Activated T-cell treated with anti-CD3 and anti-CD28 coated beads for 4 hours (primary cell): ENCODE measurements around the gene MZT2B.
A peak's percentile ranks its signal among the peaks of the same experiment; 100 is the strongest.
"Not testable (repeated sequence)": the region's sequence is repeated elsewhere in the genome, so short reads cannot be mapped to it uniquely, and the experiment has no call there.

Experiments used
- DNase-seq: peaks from one replicate; pipeline ENCODE4 v3.0.0-alpha.2; 2020

Gene MZT2B

DNA sequence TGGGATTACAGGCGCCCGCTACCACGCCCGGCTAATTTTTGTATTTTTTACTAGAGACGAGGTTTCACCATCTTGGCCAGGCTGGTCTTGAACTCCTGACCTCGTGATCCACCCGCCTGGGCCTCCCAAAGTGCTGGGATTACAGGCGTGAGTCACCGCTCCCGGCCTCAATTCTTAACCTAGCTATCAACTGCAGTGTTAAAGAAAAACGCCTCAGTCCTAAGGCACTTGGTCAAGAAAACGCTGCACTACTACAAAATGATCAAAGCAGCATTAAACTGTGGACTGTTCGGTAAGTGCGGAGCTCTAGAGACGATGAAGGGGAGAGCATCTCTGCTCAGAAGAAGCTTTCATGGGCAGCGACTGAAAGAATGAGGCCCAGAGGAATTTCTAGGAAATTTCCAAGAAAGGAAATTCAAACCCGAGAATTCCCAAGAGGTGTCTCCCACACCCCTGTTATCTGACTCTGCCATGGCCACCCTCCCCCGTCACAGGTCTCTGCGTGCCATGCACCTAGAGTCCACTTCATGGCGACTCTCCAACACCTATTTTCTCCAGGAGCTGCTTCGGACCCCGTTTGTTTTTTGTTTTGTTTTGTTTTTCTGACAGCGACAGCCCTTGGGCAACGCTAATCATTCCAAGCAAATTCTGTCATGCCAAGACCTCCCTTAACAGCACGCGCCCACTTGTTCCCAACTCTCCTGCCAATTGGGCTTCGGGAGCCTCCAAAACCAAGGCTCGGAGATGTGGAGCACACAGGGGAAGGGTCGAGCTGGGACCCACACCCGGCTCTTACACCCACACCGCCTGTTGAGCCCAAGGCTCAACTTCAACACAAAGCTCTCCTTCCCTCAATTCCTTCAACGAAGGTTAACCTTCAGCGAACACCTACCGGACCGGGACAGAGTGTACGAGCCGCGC is 1.4 kb upstream of the MZT2B start:
- not testable (repeated sequence) for DNase-seq

DNA sequence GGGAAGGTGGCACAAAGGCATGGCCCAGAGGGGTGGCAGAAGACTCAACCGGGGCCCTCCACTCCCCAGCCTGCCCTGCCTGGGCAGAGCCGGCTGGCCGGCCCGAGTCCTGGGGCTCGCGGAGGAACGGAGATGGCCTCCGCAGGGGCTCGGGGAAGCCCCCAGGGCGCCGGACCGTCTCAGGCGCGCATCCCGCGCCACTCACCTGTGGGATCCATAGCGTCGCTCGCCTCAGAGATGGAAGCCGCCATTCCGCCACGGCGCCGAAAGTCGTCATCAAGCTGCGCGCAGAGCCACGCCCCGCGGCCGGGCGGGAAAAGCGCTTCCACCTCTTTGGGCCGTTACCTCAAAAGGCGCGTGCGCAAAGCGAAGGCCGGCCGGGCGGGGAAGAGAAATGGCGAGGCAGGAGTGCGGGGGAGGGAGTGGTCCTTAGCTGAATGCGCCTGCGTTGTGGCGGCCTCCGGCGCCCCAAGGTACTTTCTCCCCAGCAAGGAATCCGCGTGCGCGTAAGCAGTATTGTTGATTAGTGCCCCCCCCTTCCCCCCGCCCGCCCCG is 660 bp upstream of the MZT2B start, which contains the start of gene SMPD4:
SMPD4 (minus strand) TSS at position 278 of the 555 bp plus-strand sequence. CDS start 5,010 bp downstream, outside the sequence.
- DNase-seq: peak; percentile 96

DNA sequence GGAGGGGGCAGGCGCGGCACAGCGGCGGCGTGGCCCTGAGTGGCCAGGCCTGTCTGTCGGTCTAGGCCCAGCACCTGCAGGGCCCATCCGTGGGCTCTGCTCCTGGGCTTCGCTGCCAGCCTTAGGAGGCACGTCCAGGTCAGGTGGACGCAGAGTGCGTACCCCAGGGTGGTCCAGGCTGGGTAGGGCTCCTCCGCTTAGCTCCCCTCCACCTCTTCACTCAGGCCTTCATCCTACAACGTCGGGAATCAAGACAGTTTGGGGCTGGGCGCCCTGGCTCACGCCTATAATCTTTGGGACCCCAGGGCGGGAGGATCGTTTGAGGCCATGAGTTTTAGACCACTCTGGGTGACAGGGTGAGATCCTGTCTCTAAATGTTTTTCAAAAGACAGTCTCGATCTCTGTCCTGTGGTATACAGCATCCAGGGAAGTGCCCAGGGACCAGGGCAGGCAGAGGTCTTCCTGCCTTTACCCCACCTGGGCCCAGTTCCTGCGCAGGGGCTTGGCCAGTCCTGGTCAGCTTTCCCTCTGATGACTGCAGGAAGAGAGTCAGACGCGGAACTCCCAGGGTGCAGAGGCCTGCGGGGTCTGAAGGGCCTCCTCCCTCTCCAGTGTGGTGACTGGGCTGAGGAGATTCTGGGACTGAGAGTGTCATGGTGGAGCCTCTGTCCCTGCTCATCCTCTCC is 907 bp downstream of the MZT2B start:
- not testable (repeated sequence) for DNase-seq

DNA sequence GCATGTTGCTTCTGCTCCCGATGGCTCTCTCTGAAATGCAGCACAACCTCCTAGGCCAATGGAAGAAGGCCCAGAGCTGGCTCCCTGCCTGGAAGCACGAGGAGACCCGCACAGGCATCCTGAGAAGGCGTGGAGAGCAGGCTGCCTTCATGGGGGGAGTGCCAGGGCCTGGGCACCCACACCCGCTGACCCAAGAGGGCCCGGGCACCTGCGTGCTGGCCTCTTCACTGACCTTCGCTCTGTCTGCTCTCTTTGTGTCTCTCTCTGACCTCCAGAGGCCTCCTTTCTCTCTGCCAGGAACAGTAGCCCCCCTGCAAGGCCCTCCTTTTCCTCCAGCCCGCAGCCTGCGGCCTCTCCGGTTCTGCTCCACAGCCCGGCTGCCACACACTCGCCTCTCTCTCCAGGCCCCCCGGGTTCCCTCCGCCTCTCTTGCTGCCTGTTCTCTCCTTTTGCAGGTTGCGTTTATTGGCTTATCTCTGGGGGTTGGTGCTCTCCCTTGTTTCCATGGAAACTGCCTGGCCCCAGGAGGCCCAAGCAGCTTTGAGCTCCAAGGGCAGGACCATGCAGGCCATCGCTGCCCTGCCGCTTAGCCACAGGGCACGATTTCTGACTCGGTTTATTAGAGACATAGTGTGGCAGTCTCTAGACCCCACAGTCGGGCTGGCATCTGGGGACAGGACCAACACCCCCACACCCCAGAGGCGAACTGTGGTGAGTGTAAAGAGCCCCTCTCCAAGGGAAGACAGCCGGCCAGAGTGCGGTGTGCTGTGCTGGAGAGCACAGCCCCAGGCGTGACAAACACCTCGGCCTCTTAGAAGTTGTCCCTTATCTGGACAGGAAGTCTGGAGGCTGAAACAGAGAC is 1.7 kb downstream of the MZT2B start:
- DNase-seq: no peak

DNA sequence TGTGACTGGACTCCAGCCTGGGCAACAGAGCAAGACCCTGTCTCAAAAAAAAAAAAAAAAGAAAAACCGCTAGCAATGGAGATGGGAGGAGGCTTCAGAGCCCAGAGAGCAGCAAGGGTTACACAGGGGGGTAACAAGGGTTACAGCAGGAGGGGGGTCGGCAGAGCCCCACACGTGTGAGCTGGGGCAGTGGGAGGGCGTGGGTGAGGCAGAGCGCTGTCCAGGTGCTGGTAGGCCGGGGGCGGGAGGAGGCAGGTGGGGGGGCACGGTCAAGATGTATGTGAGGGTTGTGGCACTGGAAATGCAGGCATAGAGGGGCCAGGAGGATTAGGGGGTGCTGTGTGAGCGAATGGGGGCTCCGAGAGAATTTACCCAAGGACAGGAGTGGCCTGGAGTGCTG is 3.4 kb downstream of the MZT2B start:
- no peak for DNase-seq

DNA sequence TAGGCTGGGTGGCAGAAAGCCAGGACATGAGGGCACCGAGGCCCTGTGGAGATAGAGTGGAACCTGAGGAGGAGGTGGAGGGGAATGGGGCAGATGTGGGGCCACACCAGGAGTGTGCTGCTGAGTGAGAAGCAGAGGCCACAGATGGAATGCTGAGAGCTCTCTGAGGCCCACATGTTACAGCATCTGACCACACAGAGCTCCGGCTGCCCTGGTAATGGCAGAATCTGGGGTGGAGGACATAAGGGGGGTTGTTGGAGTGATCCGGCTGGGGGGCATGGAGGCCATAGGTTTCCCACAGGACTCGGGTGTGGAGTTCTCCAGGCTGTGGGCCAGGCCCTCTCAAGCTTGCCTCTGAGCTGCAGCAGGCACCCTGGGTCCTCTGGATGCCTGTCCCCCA is 3.8 kb downstream of the MZT2B start:
- DNase-seq: no peak

DNA sequence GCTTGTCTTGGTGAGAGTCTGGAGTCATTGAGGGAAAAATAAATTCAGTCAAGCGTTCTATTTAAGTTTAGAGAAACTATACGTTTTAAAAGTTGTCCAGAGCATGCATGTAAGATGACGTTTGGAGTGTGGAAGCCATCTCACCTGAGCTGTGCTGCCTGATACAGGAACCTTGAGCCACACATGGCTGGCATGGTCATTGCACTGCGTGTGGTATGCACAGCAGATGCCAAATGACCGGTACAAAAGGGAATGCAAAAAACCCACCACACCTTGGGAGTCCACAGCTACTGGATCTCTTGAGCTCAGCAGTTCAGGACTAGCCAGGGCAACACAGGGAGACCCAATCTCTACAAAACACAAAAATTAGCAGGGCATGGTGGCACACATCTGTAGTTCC is 4.3 kb downstream of the MZT2B start:
- no peak for DNase-seq

DNA sequence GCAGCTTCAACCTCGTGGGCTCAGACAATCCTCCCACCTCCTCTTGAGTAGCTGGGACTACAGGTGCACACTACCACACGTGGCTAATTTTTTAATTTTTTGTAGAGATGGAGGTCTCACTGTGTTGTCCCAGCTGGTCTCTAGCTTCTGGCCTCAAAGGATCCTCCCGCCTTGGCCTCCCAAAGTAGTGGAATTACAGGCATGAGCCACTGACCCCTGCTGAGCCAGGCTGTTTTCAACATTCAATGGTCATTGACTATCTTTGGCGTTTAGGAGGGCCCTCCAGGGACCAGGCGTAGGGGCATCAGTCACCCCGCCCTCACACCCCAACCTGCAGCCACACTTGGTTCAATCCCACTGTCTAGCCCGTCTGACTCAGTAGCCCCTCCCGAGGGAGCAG is 5.2 kb downstream of the MZT2B start:
- no peak for DNase-seq

DNA sequence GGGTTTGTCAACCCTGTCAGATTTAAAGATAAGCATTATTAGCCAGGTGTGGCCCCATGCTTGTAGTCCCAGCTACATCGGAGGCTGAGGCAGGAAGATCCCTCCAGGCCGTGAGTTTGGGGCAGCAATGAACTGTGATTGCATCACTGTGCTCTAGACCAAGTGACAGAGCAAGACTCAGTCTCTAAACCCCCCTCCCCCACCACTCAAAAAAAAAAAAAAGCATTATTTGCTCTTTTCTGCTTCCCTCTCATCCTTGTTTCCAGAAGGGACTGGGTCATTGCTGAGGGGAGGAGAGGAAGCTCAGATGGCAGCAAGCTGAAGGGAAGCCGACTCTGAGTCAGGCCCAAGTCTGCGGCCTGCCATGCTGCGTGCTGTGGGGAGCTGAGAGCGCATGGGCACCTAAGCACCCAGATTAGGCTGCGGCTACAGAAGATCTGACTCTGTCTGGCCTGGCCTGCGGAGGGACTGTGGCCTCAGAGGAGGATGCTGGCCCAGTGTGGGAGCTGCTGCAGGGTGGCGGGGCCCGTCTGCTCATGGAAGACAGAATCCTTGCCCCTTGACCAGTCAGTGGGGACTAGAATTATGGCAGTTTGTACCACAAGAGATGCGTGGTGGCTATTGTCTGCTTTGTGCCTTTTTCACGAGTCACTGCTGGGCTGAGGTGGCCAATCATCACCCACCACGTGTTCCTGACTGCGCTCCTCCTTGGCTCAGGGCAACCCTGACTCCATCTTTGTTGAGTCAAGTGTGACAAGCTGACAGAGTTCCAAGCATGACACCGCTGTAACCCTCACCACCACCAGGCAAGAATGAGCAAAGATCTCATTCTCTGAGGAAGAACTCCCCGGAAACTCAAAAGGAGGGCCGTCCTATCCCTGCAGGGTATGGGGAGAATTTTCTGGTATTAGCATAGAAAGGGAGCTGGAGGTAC is 6.1 kb downstream of the MZT2B start:
- DNase-seq: not testable (repeated sequence)

DNA sequence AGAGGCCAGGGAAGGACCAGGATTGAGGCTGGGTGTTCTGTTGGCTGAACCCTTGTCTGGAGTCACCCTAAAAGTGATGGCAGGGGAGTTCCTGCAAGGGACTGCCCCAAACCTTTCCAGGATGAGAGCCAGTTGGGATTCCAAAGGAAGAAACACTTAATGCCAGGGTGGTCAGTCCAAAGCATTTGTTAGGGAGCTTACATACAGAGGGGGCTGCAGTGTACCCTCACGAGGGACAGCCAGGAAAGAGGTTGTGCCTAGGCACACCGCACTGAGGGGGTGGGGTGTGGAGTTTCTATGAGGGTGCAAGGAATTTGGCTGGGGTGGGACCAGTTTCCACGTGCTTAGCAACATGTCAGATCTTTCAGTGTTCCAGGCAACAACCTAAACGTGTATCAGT is 6.9 kb downstream of the MZT2B start:
- DNase-seq: not testable (repeated sequence)

DNA sequence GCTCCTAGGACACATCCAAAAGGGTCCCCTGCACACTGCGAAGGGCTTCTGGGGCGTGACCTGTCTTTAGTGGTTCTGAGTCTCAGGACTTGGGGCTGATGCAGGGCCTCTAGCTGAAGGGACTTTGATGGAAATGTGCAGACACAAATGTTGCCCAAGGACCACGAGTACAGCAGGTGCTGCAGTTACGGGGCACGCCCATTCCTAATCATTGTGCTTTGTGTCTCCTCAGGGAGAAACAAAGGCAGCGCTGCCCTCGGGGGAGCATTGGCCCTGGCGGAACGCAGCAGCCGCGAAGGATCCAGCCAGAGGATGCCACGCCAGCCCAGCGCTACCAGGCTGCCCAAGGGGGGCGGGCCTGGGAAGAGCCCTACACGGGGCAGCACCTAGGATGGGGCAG is 8.2 kb downstream of the MZT2B start:
- no peak for DNase-seq

DNA sequence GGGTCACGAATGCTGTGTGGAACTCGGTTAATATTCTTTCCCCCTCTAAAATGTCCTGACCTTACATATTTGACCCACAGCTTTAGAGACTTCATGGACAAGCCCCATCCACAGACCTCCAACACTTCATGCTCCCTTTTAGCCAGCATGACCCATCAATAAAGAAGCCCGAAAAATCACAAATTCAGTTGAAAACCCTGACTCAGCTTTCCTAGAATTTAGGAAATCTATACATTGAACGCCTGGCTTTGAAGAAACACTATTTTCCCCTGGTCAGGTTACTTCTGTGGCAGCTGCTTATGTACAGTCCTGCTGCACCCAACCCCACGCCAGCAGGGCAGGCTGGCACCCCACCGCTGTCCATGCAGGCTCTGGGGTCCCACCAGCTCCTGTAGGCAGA is 9.3 kb downstream of the MZT2B start:
- DNase-seq: not testable (repeated sequence)

DNA sequence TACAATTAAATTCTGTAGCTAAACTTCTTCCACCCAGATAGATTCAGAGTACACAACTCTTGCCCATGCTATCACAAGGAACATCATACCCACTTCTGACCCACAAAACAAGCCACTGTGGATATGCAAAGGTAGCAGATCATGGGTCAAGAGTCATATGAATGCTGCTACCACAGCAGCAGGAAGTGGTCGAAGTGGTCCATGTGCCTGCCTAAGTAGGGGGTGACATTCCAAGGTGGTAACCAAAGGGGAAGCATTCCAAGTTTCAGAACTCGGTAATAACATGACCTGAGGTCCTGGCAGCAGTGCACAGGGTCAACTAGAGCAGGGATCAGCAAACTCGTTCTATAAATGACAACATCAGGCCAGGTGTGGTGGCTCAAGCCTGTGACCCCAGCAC is 10.4 kb downstream of the MZT2B start:
- not testable (repeated sequence) for DNase-seq

DNA sequence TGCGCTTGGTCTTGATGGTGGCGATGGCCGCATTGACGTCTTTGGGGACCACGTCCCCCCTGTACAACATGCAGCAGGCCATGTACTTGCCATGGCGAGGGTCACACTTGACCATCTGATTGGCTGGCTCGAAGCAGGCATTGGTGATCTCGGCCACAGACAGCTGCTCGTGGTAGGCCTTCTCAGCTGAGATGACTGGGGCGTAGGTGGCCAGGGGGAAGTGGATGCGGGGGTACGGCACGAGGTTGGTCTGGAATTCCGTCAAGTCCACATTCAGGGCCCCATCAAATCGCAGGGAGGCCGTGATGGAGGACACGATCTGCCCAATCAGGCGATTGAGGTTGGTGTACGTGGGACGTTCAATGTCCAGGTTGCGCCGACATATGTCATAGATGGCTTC is 11.8 kb downstream of the MZT2B start:
- not testable (repeated sequence) for DNase-seq

DNA sequence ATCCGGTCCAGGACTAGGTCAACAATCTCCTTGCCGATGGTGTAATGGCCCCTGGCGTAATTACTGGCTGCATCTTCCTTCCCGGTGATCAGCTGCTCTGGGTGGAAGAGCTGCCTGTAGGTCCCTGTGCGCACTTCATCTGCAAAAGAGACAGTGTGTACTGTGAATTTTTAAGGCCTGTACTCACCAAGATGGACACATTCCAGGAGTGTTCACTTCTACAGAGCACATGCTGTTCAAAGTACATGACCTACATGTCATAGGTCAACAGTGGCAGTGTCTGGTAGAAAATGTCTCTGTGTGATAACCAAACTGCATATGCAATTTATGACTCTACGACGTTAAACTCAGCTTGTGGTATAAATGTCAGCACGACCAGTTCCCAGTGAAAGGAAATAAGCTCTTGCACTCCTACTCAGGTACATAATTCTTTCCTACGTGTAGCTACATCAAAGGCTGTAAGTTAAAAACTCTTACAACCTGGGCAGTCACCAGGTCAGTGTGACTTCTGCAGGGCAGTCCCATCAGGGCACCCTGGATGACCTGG is 13.1 kb downstream of the MZT2B start:
- DNase-seq: not testable (repeated sequence)

DNA sequence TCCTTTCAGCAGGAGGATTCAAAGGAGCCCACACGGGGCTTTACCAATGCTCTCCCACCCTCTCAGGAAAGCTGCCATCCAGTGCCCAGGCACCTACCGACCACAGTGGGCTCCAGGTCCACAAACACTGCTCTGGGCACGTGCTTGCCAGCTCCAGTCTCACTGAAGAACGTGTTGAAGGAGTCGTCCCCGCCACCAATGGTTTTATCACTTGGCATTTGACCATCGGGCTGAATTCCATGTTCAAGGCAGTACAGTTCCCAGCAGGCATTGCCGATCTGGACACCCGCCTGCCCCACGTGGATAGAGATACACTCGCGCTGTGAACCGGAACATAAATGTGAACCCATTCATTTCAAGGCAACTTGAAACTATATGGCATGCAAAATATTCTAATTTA is 14.0 kb downstream of the MZT2B start:
- DNase-seq: not testable (repeated sequence)

DNA sequence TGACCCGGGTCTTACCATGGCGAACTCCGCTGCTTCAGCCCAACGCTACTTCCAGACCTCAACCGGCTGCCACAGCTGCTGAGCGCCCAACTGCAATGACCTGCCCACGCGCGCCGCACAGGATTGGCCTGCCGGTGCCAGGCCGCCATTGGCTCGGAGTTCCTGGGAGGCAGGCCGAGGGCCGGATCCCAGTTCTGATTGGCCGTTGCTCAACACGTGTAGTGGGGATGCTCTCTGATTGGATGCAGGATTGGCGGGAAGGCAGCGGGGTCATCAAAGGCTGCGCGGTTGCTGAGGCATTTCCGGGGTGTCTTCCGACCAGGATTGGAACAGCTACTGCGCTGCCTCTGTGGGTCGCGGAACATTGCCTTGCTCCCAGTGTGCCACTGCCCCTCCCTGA is 16.3 kb downstream of the MZT2B start, which contains the start of gene TUBA3E:
TUBA3E (minus strand) TSS at position 97 of the 400 bp plus-strand sequence; CDS start at position 18, 79 bp downstream.
- no peak for DNase-seq

DNA sequence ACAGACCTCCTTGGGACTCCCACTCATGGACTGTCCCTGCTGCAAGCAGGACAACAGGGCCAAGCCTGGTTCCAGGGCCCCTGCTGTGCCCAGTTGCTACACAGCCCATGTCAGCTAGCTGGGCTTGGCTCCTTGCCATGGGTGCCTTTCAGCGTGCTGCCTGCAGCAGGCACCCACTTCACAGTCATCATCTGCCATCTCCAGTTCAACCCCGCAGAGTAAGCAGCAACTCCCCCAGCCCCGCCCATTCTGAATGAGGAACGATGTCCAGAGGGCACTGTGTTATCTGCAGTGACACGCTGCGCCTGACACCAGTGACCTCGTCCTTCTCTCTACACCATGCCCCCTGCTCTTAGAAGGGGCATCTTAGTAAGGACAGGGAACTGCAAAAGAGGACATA is 20.5 kb downstream of the MZT2B start:
- not testable (repeated sequence) for DNase-seq

DNA sequence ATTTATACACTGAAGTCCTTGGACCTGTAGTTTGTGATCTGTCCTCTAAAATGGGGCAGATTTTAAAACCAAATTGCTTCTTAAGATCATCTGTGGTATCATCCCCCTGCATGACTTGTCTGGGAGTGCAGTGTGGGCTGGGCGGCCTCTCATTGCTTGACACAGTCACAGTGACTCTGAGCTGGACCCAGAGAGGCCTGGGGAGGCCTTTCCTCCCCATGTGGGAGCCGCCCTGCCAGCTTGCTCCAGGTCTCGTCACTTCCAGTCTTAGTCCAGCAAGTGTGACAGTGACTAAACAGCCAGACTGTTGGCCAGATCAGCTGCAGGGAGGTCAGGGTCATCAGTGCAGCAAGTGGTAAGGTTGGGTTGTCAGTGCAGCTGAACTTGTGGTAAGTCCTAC is 21.1 kb downstream of the MZT2B start:
- not testable (repeated sequence) for DNase-seq

DNA sequence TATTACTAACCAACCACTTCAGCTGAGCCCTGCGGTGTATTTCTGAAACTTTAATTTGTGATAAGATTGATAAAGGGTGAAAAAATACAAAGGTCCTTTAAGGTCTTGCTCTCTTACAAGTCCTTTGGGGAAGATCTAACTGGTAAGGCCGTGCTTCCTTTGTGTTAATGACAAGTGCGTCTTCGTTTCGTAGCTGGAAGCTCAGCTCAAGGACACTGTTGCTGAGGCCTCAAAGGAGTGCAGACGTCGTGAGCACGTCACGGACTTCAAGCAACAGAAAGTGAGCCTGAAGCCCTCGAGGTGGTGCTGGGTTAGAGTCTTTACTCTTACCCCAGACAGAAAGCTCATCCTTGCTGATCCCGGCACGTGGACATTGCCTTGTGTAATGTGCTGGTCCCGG is 25.0 kb downstream of the MZT2B start:
- DNase-seq: not testable (repeated sequence)

DNA sequence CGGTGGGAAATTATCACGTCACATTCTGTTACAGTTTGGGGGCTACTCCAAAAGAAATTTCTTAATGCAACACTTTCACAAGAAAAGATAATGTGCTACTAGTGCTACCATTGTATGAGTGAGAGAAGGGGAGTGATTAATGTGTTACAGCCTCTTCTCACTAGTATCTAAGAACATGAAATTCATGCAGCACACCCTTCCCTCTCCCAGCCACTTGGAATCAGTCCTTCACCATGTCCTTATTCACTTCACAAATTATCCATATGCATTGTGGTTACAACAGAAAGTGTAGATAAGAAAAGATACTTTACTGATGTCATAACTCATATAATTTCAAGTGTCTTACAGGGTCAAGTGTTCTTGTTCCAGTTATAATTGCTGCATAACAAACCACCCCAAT is 37.1 kb downstream of the MZT2B start:
- DNase-seq: not testable (repeated sequence)
